ENCODE results near the gene PLPP3. TPM values are rescaled to one million over a fixed set of nuclear protein-coding genes. Genes with fewer than 3 reads are reported as not detected.

The PLPP3 gene
- polyA plus RNA-seq, 3 donors, result 113 to 123 (median 118) TPM

- DNase-seq (ENCODE audit: extremely low read depth in 1 of 11, low read depth in 9 of 11, low spot score in 4 of 11), result no peak
These were observed 17.9 kb downstream of the PLPP3 start for GRCh38 chr1:56561227-56562019.

- no peak for DNase-seq (ENCODE audit: extremely low read depth in 1 of 11, low read depth in 9 of 11, low spot score in 4 of 11)
These were observed 21.6 kb downstream of the PLPP3 start for GRCh38 chr1:56557746-56558145.

- no peak for DNase-seq (ENCODE audit: extremely low read depth in 1 of 11, low read depth in 9 of 11, low spot score in 4 of 11)
These were observed 23.9 kb downstream of the PLPP3 start for GRCh38 chr1:56555448-56555847.

- DNase-seq (ENCODE audit: extremely low read depth in 1 of 11, low read depth in 9 of 11, low spot score in 4 of 11), result no peak
These were observed 26.3 kb downstream of the PLPP3 start for GRCh38 chr1:56553046-56553445.

- no peak for DNase-seq (ENCODE audit: extremely low read depth in 1 of 11, low read depth in 9 of 11, low spot score in 4 of 11)
These were observed 27.0 kb downstream of the PLPP3 start for GRCh38 chr1:56552349-56552748.

GRCh38 chr1:56551691-56552090, 27.7 kb downstream of the PLPP3 start:
- no peak for DNase-seq (ENCODE audit: extremely low read depth in 1 of 11, low read depth in 9 of 11, low spot score in 4 of 11)

- DNase-seq (ENCODE audit: extremely low read depth in 1 of 11, low read depth in 9 of 11, low spot score in 4 of 11), result no peak
These were observed 28.5 kb downstream of the PLPP3 start for GRCh38 chr1:56550859-56551188.

GRCh38 chr1:56550138-56550858, 29.1 kb downstream of the PLPP3 start:
- no peak for DNase-seq (ENCODE audit: extremely low read depth in 1 of 11, low read depth in 9 of 11, low spot score in 4 of 11)

- no peak for DNase-seq (ENCODE audit: extremely low read depth in 1 of 11, low read depth in 9 of 11, low spot score in 4 of 11)
These were observed 30.8 kb downstream of the PLPP3 start for GRCh38 chr1:56548571-56548970.

GRCh38 chr1:56547977-56548376, 31.4 kb downstream of the PLPP3 start:
- no peak for DNase-seq (ENCODE audit: extremely low read depth in 1 of 11, low read depth in 9 of 11, low spot score in 4 of 11)

GRCh38 chr1:56547473-56547872, 31.9 kb downstream of the PLPP3 start:
- no peak for DNase-seq (ENCODE audit: extremely low read depth in 1 of 11, low read depth in 9 of 11, low spot score in 4 of 11)

GRCh38 chr1:56545711-56546110, 33.7 kb downstream of the PLPP3 start:
- DNase-seq (ENCODE audit: extremely low read depth in 1 of 11, low read depth in 9 of 11, low spot score in 4 of 11), result no peak

GRCh38 chr1:56543783-56544612, 35.4 kb downstream of the PLPP3 start:
- DNase-seq (ENCODE audit: extremely low read depth in 1 of 11, low read depth in 9 of 11, low spot score in 4 of 11), result no peak

- DNase-seq (ENCODE audit: extremely low read depth in 1 of 11, low read depth in 9 of 11, low spot score in 4 of 11), result no peak
These were observed 36.7 kb downstream of the PLPP3 start for GRCh38 chr1:56542651-56543050.

- no peak for DNase-seq (ENCODE audit: extremely low read depth in 1 of 11, low read depth in 9 of 11, low spot score in 4 of 11)
These were observed 38.0 kb downstream of the PLPP3 start for GRCh38 chr1:56541408-56541807.

- no peak for DNase-seq (ENCODE audit: extremely low read depth in 1 of 11, low read depth in 9 of 11, low spot score in 4 of 11)
These were observed 38.9 kb downstream of the PLPP3 start for GRCh38 chr1:56540467-56540866.

- no peak for DNase-seq (ENCODE audit: extremely low read depth in 1 of 11, low read depth in 9 of 11, low spot score in 4 of 11)
These were observed 39.8 kb downstream of the PLPP3 start for GRCh38 chr1:56539520-56539931.

- no peak for DNase-seq (ENCODE audit: extremely low read depth in 1 of 11, low read depth in 9 of 11, low spot score in 4 of 11)
These were observed 40.8 kb downstream of the PLPP3 start for GRCh38 chr1:56538532-56538931.

- DNase-seq (ENCODE audit: extremely low read depth in 1 of 11, low read depth in 9 of 11, low spot score in 4 of 11), result no peak
These were observed 41.7 kb downstream of the PLPP3 start for GRCh38 chr1:56537660-56538059.

- no peak for DNase-seq (ENCODE audit: extremely low read depth in 1 of 11, low read depth in 9 of 11, low spot score in 4 of 11)
These were observed 43.4 kb downstream of the PLPP3 start for GRCh38 chr1:56535939-56536338.

Data from renal cortex interstitium (tissue), 11 donors.